BJ (cell line): ENCODE results near the gene ZNF275. TPM values are rescaled to one million over a fixed set of nuclear protein-coding genes. Genes with fewer than 3 reads are reported as not detected.

Experiments used
- CTCF ChIA-PET: fragments of 350-600 bp; formaldehyde crosslinking; extraction: SDS; loops from one replicate; lab custom pipeline; 2021; ENCODE audit warnings: antibody characterized with exemption, inconsistent platforms; lab: Yijun Ruan, JAX
- POLR2A ChIA-PET: fragments of 300-600 bp; sonication (Branson Sonifier 250); formaldehyde crosslinking; extraction: SDS; loops from one replicate; lab custom pipeline; 2021; ENCODE audit warnings: antibody characterized with exemption; lab: Charles Lee
- DNase-seq: peaks from one replicate; pipeline ENCODE4 v3.0.0-alpha.2; 2011; ENCODE audit warnings: low read depth
- H3K27me3 ChIP-seq: 2 replicates; pipeline ENCODE4 v1.6.0; 2011; ENCODE audit warnings: low read length; ENCODE audit not compliant: control insufficient read depth, insufficient read depth
- H3K36me3 ChIP-seq: 2 replicates; pipeline ENCODE4 v1.5.1; 2011; ENCODE audit warnings: low read length; ENCODE audit not compliant: control insufficient read depth, insufficient read depth
- H3K4me3 ChIP-seq: 2 replicates; pipeline ENCODE4 v1.5.1; 2011; ENCODE audit warnings: low read depth, mild to moderate bottlenecking, control low read depth, low read length
- CTCF ChIP-seq: IDR thresholded peaks from 2 replicates; pipeline ENCODE4 v1.5.1; 2011; ENCODE audit warnings: low read depth, mild to moderate bottlenecking, control low read depth, inconsistent platforms, low read length, moderate library complexity; ENCODE audit not compliant: insufficient read depth
- polyA plus RNA-seq: library from polyadenylated mRNA; depleted of rRNA; stranded (reverse); fragments of >200 nt; gene quantifications from 2 replicates; pipeline ENCODE4 v1.2.3, GENCODE V29; 2011

Gene ZNF275
- polyA plus RNA-seq, 1 experiment: 12.0 TPM

DNA sequence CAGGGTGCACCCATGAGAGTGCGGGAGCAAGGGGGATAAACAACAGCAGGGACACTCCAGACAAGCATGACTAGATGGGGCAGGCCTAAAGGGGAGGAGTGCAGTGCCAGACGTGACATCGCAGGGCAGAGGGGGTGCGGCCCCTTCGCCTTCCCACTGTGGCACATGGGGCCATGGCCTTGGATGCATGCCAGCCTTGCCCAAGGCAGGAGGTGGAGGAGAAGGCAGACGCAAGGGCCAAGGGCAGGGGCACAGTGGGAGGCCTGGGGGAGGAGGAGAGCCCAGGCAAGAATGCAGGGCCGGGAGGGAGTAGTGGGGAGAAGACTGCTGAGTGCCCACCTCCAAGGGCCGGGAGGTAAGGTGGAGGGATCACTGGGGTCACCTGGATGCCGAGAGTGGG lies 45.6 kb downstream of the ZNF275 start:
- no peak for DNase-seq
- H3K27me3 ChIP-seq: no peaks in the 10 kb centered on the region
- CTCF ChIA-PET: no interaction called here
- POLR2A ChIA-PET: no interaction called here
- no peaks in the 10 kb centered on the region for H3K36me3 ChIP-seq
- H3K4me3 ChIP-seq: no peak overlapping the region
- TF ChIP-seq CTCF: no peak

DNA sequence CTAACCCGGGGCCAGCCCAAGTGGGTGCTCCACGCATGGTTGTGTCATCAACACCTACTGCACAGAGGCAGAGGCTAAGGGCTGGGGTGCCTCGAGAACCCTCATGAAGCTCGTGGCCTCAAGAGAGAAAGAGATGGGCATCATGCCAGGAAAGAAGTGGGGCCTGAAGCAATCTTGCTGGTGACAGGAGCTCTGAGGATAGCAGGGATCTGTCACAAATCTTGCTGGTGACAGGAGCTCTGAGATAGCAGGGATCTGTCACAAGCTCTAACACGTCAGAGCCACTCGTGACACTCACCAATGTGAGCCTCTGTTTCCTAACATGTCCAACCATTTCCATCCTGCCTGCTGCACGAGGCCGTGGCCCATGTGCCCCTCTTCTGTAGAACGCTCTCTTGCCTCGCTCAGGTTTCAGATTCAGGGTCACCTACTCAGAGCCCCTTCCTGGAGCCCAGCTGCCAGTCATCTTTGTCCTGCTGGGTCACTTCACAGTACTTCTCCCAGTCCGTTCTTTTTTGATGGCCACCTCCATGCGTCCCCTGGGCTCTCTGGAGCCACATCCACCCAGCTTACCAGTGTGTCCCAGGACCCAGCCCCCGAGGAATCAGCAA lies 46.1 kb downstream of the ZNF275 start:
- H3K36me3 ChIP-seq: no peaks in the 10 kb centered on the region
- ChIA-PET CTCF (no interaction called here), POLR2A (no interaction called here)
- DNase-seq: no peak
- H3K4me3 ChIP-seq: no peak overlapping the region
- H3K27me3 ChIP-seq: no peaks in the 10 kb centered on the region
- TF ChIP-seq CTCF: no peak

DNA sequence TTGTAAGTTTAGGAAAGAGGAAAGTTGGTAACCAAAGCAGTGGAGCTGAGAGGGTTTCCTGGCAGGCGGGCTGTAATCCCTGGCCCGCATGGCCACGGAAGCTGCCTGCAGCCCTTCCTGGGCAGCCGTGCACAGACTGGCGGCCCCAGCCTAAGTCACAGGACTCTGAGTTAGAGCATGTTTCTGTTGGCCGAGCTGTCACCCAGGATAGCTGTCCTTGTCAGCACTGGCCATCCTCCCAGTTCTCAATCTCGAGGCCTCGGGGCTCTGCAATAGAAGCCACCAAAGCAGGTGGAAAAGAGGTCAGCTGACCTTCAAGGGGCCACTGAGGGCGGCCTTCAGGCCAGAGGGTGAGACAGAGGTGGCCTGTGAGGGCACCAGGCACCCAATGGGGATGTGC lies 46.7 kb downstream of the ZNF275 start:
- Histone ChIP-seq H3K36me3 (no peaks in the 10 kb centered on the region), H3K27me3 (no peaks in the 10 kb centered on the region), H3K4me3 (no peak overlapping the region)
- POLR2A ChIA-PET: no interaction called here
- no peak for DNase-seq
- CTCF ChIA-PET: no interaction called here
- no peak for TF ChIP-seq CTCF

- Histone ChIP-seq H3K36me3 (no peaks in the 10 kb centered on the region), H3K4me3 (no peak overlapping the region), H3K27me3 (no peaks in the 10 kb centered on the region)
- ChIA-PET POLR2A (no interaction called here), CTCF (interaction anchor here (1.0 kb wide), 1 partner anchor 440 kb away, joined by 3 read pairs; no protein-coding TSS in a partner anchor)
- TF ChIP-seq CTCF: peak; percentile 20; the same call in 1 of the 2 replicates
- peak; percentile 65 for DNase-seq
These were observed 48.0 kb downstream of the ZNF275 start for GRCh38 chrX:153381684-153382532.

DNA sequence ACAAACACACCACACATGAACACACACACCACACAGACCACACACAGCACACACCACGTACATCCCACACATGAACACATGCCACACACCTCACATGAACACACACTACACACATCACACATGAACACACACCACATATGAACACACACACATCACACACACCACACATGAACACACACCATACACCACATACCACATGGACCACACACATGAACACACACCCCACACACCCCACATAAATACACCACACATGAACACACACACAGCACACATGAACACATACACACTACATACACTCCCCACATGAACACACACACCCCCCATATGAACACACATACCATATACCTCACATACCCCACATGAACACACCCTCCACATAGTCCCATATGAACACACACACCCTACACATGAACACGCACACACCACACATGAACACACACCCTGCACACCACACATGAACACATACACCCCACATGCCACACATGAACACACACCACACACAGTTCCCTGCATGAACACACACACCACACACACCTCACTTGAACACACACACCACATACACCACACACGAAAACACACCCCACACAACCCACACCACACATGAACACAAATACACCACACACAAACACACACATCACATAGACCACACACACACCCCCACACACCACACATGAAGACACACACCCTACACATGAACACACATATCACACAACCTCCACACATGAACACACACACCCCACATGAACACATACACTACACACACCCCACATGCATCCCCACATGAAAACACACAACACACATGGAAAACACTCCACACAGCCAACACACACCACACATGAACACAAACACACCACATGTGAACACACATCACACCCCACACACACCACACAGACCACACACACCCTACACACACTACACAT lies 48.9 kb downstream of the ZNF275 start:
- ChIA-PET POLR2A (no interaction called here), CTCF (interaction anchor here (1.0 kb wide), 1 partner anchor 441 kb away, joined by 3 read pairs; no protein-coding TSS in a partner anchor)
- Histone ChIP-seq H3K4me3 (no peak overlapping the region), H3K36me3 (no peaks in the 10 kb centered on the region), H3K27me3 (no peaks in the 10 kb centered on the region)
- no peak for DNase-seq
- no peak for TF ChIP-seq CTCF
